Stimulated activated CD4-positive, alpha-beta T cell treated with anti-CD3 and anti-CD28 coated beads, Interleukin-4, amount 100 ng/mL, for 48 hours (primary cell): ENCODE data around the gene CXCR4.
A peak's percentile ranks its signal among the peaks of the same experiment; 100 is the strongest.

Experiments
- DNase-seq, 2 donors: peaks; one replicate each; pipeline ENCODE4 v3.0.0-alpha.2; 2020; ENCODE audit warnings: low read depth in 2 of 2

Gene CXCR4

DNA sequence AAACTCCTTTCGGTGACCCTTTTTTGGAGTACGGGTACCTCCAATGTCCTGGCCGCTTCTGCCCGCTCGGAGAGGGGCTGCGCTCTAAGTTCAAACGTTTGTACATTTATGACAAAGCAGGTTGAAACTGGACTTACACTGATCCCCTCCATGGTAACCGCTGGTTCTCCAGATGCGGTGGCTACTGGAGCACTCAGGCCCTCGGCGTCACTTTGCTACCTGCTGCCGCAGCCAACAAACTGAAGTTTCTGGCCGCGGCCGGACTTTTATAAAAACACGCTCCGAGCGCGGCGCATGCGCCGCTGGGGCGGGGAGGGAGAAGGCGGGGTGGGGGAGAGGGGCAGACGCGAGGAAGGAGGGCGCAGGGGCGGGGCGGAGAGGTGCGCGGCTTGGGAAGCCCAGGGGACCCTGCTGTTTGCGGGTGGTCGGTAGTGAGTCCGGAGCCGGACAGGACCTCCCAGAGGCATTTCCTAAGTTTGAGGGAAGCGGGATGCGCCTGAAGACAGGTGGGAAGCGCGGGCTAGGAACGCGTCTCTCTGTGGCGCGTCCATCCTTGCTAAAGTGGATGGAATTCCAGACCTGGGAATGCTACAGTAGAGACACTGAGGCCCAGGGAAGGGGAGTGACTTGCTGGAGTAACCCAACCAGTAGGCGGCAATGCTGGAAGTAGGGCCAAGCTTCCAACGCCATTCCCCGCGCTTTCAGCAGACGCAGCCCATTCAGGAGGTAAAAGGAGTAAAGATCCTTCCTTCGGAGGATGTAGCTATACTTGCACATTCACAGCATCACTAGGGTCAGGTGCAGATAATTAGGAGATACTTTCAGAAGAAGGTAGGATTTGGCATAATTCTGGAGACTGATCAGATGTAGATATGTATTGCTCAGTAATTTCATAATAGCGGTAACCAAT is at the start of gene CXCR4:
Gene CXCR4 (minus strand): TSS at position 241 of the 910 bp plus-strand sequence. CDS start 89 bp downstream, at position 152.
- DNase-seq = peak; percentile 80 to 81

DNA sequence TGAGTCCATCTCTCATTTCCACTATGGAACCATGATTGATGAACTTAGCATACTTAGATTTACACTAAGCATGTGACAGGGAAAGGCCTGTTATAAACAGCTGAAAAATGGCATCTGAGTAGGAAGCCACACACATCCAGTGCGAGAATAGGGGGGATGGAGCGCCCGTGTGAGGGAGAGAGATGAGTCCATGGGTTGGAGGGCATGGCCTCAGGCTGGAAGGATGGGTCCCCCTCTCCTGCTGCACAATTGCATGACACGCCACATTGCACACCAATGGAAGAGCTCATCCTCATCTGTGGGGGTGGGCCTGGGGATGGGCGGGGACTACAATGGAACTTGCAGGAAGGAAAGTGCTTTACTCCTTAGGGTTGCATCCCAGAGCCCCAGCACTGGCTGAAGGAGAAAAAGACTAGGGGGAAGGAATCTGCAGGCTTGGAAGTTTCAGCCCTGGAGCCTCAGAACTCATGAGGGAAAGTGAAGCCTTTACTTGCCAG is 46.4 kb upstream of the CXCR4 start:
- no peak for DNase-seq

DNA sequence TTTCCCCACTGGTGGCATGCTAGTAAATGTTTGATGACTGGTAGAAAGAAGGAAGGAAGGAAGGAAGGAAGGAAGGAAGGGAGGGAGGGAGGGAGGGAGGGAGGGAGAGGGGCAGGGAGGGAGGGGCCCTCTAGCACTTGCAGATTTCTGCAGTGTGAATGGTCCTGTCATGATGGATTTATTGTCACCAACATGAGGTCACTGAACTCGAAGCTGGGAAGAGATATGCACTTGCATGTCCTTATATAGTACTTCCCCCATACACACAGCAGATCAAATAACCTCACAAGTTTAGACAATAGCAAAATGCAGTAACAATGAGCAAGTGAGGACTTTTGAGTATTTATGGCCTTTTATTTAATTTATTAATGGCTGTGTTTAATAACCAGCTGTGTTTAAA is 44.5 kb upstream of the CXCR4 start:
- no peak for DNase-seq

DNA sequence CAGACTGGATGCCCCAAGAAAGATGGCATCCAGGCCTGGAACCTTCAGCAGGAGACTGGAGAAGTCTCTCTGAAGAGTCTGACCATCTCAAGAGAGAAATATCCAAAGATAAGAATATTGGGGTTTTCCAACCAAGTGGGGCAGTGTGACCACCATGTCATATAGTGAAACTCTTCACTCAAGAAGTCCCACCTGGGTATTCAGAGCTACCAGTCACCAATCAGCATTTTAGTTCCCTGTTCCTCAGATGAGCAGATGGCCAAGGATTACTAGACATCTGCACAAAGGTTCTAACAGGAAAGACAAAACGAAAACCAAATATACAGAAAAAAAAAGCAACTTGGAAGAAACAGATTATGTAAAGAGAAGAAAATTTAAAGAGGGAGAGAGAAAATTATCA is 38.5 kb upstream of the CXCR4 start:
- DNase-seq = no peak

DNA sequence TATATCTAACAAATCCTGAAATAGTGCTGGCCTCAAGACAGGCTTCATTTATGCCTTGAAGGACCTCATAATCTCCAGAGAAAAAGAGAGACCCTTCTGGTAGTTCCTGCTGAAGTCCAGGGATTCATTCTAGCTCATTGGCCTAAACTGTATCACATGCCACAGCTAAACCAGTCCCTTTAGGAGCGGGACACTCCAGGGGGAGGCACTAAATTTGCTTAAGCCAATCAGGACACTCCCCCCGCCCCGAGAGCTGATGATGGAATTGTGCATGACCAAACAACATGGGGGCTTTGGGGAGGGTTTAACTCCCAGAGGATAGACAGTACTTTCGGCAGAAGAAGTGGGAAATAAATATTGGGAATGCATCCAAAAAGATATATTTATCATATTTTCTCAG is 36.4 kb upstream of the CXCR4 start:
- DNase-seq = no peak

DNA sequence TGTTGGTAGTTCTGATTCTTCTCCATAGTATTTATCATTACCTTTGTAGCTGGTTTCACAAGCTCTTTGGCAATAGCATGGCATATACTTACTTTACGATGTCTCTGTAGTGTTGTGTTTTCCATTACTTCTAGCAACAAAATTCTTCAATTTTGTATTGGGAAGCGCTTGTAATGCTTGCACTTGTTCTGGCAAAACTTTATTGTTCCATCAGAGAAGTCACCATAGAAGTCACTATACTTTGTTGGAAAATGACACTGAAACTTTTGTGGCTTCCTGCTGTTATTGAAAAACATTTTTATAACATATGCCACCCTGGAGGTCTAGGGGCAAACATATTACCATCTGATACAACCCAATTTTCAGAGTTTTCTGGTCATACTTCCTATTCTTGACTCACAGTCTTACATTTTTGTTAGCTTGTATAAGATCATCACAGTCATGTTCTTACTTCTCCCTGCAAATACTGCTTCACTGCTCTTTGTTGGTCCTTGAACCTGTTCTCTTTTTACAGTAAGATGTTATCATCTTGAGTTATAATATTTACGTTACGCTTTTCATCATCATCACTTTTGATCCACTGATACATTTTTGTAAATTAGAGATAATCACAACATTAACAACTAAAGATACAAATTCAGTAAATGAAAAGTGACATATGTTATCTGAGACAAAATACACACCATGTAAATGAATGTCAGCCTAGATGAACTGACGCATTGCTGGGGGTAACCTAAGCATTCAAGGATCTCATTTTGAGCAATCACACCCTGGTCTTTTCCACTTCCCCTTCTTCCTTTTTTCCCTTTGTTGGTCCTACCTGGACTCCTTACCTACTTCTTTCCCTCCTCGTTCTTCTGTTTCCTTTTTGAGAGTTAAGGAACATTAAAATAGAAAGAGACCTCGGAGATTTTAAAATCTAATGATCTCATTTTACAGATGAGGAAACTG is 33.3 kb upstream of the CXCR4 start:
- DNase-seq = no peak

DNA sequence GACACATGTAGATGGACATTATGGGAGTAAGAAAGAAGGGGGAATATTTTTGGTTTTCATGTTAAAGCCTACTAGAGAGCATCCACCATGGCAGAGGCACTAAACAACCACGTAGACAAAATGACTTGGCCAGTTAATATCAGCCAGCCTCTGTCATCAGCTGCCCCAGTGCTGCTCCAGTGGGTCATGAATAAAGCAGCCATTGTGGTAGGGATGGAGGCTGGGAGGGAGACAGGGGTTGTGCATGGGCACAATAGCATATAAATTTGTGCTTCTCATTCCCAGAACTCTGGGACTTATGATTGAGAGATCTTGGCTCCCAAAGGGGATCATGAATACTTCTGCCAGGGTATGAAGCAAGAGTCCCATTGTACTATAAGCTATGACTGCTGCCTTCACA is 31.1 kb upstream of the CXCR4 start:
- DNase-seq = no peak

DNA sequence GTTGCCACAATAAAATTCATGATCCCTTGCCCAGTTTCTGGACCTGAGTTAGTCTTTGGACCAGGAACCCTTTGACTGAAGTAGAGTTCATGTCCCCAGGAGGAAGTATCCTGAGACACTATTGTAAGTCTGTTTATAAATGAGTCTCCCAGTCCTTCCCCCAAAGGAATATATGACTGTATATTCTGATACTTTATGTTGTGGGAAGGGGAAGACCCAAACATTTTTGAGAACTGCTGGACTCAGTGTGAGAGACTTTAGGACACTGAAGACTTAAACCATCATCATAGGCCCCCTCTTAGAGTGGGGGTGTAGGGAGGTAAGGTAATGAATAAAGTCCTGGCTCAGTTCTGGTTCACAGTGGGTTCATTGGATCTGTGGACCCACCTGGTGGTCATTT is 28.6 kb upstream of the CXCR4 start:
- DNase-seq = no peak

DNA sequence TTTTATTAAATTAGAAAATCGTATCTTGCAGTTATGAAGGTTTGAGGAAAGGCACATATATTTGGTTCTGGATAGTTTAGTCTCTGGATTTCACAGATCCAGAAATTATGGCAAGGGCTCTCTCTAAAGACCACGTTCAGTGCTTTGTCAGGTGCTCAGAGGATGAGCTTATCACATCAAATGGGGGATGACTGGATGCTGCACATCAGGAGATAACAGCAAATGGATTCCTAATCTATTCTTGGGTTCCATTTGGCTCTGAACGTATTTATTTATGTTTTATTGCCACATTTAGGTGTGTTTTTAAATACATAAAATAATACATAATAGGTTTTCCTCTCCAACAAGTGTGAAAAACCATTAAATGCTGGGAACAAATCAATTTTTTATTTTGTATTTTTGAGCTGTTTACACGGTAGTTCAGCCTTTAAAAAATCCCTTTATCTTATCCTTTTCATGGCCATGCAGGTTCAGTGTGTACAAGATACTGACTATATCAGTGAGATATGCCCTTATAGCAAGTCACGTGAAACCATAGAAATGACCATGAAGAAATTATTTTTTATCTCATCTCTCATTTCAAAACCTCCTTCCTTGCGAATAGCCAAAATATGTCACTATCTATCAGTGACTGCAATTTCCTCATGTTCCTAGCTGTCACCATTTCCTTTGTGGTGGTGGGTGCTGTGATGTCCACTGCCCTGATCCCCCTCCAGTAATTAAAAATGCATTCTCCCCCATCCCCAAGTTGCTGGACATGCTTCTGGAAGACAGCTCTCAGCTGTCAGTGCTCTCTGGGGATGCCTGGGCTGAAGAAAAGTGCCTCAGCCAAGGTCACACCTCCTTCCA is 25.9 kb upstream of the CXCR4 start:
- no peak for DNase-seq

DNA sequence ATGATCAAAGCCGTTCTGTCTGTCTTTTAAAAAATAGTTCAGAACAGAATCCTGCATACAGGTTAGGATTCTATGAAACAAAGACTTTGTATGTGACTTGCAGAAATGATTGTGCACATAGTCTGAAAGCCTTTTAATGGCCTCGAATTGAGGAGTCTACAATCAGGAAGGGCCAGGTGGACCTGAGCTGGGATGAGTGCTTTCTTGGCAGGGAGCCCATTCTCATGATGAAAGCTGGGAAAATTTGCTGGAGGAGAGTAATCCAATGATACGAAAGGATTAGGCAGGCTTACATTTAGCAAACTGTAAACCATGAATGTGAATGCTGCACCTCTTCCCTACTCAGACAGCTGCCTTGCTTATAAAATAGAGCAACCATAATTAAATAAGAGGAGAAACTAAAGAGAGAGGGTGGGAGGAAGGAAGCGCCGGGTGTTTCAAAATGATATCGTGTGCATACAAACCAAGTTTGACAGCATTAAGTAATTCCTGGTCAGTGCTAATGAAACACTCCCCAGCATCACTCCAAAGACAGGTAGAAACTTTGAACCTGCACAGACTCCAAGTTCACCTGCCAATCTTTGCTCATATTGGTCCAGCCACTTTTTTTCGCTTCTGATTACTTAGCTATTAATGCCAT is 23.7 kb upstream of the CXCR4 start:
- no peak for DNase-seq

DNA sequence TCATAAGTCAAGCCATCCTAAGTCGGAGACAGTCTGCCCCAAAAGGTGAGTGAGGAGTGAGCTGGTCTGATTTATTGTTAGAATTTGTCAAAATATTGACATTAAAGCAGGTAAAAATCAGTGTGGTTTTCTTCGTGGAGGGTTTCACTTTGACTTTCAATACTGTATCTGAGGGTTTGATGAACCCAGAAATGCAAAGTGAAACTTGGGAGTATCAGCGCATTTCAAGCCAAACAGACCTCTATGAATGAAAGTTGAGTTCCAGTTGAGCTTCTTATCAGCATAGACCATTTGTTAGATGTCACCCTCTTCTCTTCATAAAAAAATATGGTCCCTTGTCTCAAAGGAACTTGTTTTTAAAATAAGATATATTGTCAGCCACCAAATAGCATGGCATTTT is 21.7 kb upstream of the CXCR4 start:
- no peak for DNase-seq

DNA sequence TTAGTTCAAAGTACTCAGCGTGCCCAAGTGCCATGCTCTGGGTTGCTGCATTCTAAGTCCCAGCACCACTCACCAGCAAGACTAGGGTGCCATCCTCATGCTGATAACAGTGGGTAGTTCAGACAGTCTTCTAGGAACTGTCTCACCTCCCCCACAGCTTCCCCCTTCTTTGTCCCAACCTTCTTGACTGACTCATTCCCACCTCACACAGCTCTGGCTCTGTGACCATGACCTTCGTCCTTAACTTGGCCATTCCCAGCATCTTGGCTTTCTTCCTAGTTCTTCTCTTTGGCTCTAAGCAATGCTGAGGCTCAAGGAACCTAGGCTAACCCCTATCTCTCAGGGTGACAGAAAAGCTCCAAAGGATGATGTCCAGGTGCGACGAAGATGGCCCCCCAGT is 20.0 kb upstream of the CXCR4 start:
- no peak for DNase-seq

DNA sequence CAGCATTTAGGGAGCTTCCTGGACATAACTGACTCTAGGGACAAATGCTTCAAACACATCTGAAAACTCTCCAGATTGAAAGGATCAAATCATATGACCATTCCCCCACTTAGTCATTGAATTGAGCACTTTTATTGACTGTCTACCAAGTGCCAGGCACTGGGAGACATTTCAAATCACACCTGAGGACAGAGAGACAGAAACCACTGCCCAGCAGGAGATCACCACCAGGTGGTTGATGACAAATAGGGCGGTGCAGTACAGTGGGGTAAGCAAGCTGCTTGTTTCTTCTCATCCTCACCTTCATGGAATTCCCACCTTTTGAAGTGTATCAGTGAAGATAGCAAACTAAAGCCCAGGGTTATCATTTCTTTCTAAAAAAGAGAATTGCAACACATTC is 19.0 kb upstream of the CXCR4 start:
- DNase-seq = no peak

DNA sequence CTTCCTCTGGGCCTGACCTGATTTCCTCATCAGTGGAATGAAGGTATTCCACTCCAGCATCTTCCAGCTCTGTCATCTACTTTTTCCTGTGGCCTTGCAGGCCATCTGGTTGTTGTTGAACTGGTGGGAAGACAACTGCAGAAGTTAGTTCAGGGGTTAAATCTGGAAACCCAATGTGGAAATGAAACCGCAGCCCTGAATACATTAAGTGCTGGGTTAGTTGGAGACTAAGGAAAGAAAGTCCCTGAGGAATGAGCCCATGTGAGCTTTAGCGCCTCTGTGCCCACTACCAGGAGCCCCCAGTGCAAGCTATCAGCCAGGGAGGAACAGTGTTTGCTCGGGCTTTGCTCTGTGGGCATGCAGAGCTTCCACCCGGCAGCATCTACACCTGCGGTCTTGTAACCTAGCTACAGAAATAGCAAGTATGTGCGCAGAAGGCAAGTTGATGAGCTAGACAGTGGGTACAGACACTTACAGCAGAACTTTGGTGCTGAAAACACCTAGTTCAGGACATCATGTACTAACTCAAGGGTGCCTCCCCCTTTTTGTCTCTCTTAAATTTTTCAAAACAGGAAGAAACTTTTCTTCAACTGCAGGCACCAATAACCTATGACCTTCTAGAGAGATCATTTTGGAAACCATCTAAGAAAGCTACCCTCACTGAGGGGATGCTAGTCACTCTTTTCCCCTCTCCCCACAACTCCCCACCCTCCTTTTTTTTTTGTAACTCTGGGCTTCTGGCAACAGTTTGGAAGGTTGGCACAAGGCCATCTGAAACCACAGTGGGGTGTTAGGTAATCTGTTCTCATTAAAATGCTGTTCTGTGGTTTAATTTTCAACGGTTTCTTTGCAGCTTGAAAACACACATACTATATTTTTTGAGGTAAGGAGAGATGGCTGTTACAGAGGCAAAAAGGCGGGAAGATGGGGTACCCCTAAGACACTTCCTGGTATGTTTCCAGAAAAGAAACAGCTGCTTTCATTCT is 18.3 kb upstream of the CXCR4 start:
- DNase-seq = no peak

DNA sequence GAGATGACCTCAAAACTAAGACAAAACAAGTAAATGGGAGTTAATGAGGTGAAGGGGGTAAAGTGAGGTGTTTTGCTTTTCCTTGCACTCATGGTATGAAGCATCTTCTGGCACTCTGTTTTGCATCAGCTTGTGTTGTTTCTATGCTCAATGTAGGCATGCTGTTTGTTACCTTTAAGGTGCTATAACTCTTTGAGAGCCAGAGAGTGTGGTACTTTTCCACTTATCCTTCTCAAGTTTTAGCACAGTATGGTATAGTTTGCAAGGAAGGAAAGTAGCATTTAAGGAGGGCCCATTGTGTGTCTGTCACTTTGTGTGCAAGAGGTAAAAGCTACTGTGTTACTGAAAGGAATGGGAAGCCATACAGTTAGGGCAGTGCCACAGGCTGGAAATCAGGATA is 17.5 kb upstream of the CXCR4 start:
- DNase-seq = no peak

DNA sequence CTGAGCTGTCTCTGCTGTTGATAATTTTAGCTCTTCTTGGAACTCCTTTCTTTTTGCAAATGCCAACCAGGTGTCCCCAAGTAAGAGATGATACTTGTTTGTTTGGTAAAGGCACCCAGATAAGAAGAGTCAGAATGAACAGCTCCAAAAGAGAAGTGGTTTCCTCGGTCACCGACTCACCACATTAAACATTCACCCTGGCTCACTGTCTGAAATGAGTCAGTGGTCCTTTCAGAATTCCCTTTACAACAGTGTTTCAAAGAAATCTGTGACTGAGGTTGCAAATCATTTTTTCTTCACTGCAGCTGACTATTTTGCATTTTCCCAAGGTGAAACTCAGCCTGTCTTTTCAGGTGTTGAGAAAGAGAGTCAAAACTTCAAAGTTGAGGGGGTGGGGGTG is 16.2 kb upstream of the CXCR4 start:
- DNase-seq = peak in 1 of 2 donors; percentile 44

DNA sequence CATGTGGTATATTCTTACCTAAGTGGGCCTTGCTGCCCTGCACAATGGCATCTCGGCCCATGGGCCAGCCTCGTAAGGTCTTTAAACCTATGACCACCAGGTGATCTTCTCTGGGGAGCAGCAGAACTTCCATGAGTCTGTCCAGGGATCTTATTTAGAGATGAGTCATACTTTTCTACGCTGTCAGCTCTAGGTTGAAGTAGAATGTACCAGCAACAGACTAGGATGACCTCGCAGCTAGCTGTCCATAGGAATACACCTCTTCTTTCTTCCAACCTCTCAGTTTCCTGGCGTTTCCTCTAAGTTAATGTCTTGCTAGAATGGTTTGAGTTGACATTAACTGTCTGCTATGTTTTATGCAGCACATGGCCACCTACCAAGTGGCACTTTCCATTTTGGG is 15.6 kb upstream of the CXCR4 start:
- no peak for DNase-seq

DNA sequence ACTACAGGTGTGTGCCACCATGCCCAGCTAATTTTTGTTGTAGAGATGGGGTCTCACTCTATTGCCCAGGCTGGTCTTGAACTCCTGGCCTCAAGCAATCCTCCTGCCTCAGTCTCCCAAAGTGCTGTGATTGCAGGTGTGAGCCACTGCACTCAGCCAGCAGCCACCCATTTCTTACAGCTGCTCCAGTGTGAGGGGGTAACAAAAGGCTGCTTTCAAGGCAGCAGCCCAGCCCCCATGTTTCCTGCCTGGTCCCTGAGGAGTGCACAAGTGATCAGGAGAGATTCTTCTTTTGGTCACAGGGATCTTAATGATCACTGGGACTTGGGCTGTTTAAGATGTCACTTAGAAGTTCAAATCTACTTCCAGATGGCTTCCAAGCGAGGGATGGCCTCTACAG is 15.2 kb upstream of the CXCR4 start:
- DNase-seq = no peak

DNA sequence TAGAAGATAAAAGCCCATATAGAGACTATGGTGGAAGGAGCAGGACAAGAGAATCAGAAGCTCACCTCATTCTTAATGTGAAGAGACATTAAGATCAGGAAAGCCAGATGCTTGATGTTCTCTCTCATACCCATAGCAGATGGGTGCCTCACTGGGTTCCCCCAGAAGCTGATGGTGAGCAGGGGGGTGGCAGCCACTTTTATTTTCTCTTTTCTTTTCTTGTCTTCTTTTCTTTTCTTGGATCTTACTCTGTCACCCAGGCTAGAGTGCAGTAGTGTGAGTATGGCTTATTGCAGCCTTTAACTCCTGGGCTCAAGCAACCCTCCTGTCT is 14.8 kb upstream of the CXCR4 start:
- DNase-seq = no peak
